ENCODE results near the gene FAM135A. TPM values are rescaled to one million over a fixed set of nuclear protein-coding genes. Genes with fewer than 3 reads are reported as not detected.

The FAM135A gene
- total RNA-seq, 1 experiment from 2014 or later, result 31.0 TPM

DNA sequence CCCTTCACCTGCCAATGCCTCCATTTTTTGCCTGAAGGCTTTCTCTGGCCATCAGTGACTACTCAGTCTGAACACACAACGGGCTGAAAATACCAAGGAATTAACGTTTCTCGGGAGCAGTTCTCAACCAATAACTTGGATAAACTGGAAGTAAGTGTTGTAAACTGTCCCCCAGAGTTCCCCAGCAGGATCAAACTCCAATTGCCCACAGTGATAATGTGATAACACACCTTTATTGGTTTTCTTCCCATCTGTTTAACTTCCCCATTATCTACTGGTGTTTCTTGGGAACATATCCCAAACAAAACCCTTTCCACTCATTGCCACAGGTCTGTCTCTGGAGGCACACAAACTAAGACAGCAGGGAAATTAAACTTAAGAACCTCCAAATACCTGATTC lies 21.8 kb upstream of the FAM135A start:
- H3K23me2 ChIP-seq (ENCODE audit: insufficient read length, low read depth, low read length, poor library complexity, severe bottlenecking), result no peaks in the 10 kb centered on the region
- no peak overlapping the region for H2AK5ac ChIP-seq (ENCODE audit: insufficient read length, low read length)
- H2BK15ac ChIP-seq (ENCODE audit: low read depth, low read length), result no peak overlapping the region
- H2BK20ac ChIP-seq (ENCODE audit: low read depth, low read length, poor library complexity, severe bottlenecking), result no peak overlapping the region
- H3K56ac ChIP-seq (ENCODE audit: insufficient read length, low read depth, low read length), result no peak overlapping the region
- no peaks in the 10 kb centered on the region for H3K4me1 ChIP-seq (ENCODE audit: insufficient read depth, low read length)
- H2BK120ac ChIP-seq (ENCODE audit: low read depth, low read length, poor library complexity, severe bottlenecking), result no peak overlapping the region
- no peak overlapping the region for H3K9ac ChIP-seq (ENCODE audit: extremely low read depth, insufficient read length, low read length)
- no CpG with 5 or more reads among the region's 3 CpGs for WGBS (ENCODE audit: extremely low coverage, insufficient read length, low lambda C conversion rate)
- TF ChIP-seq, protein P1, sequence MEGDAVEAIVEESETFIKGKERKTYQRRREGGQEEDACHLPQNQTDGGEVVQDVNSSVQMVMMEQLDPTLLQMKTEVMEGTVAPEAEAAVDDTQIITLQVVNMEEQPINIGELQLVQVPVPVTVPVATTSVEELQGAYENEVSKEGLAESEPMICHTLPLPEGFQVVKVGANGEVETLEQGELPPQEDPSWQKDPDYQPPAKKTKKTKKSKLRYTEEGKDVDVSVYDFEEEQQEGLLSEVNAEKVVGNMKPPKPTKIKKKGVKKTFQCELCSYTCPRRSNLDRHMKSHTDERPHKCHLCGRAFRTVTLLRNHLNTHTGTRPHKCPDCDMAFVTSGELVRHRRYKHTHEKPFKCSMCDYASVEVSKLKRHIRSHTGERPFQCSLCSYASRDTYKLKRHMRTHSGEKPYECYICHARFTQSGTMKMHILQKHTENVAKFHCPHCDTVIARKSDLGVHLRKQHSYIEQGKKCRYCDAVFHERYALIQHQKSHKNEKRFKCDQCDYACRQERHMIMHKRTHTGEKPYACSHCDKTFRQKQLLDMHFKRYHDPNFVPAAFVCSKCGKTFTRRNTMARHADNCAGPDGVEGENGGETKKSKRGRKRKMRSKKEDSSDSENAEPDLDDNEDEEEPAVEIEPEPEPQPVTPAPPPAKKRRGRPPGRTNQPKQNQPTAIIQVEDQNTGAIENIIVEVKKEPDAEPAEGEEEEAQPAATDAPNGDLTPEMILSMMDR (conservative IDR thresholded peaks at IDR 0.05), result no peak
- H4K20me1 ChIP-seq (ENCODE audit: control insufficient read depth, insufficient read depth, insufficient read length), result no peaks in the 10 kb centered on the region
- H2AFZ ChIP-seq (ENCODE audit: low read length), result no peak overlapping the region
- H3K27me3 ChIP-seq (ENCODE audit: insufficient read depth, low read length), result no peaks in the 10 kb centered on the region
- H4K8ac ChIP-seq (replicated peaks; ENCODE audit: insufficient read length, low read depth, low read length), result no peak overlapping the region
- H3K18ac ChIP-seq (ENCODE audit: insufficient read length, low read depth, low read length), result no peak overlapping the region
- H3K79me2 ChIP-seq (ENCODE audit: insufficient read depth, low read length), result no peaks in the 10 kb centered on the region
- DNase-seq, result no peak
- no peaks in the 10 kb centered on the region for H3K79me1 ChIP-seq (ENCODE audit: insufficient read depth, low read depth, low read length, poor library complexity, severe bottlenecking)
- no peaks in the 10 kb centered on the region for H3K9me3 ChIP-seq (ENCODE audit: control insufficient read depth, low read depth, low read length)
- H4K5ac ChIP-seq (ENCODE audit: insufficient read length, low read depth, low read length), result no peak overlapping the region
- H3K4me2 ChIP-seq (ENCODE audit: insufficient read depth, insufficient read length, low read length), result no peak overlapping the region
- no peak overlapping the region for H2BK12ac ChIP-seq (ENCODE audit: insufficient read length, low read depth, low read length)
- no peaks in the 10 kb centered on the region for H3K36me3 Mint-ChIP-seq (ENCODE audit: insufficient read depth in 1 of 3, low read depth in 3 of 3)
- no peaks in the 10 kb centered on the region for H3K27me3 Mint-ChIP-seq (ENCODE audit: low read depth)
- no peaks in the 10 kb centered on the region for H3K9me3 Mint-ChIP-seq
- H3T11ph ChIP-seq (ENCODE audit: low read length), result no peak overlapping the region
- no peak overlapping the region for H3K27ac Mint-ChIP-seq
- H3K23ac ChIP-seq (ENCODE audit: insufficient read length, low read depth, low read length), result no peak overlapping the region
- H2BK5ac ChIP-seq (ENCODE audit: insufficient read length, low read length), result no peak overlapping the region
- no peak overlapping the region for H3K14ac ChIP-seq (ENCODE audit: insufficient read depth, low read length)
- H3K4ac ChIP-seq (ENCODE audit: low read depth, low read length), result no peak overlapping the region
- peaks cover 8 to 9% of the 10 kb centered on the region in 2 experiments for H3K4me1 Mint-ChIP-seq
- H3K27ac ChIP-seq (ENCODE audit: insufficient read length, low read depth, low read length), result no peak overlapping the region
- no peak overlapping the region for H4K91ac ChIP-seq (ENCODE audit: insufficient read length, low read depth, low read length)
- no peak overlapping the region for H3K4me3 Mint-ChIP-seq
